Measurements from ENCODE around the gene PAIP2B.

- TF ChIP-seq EP300 (IDR thresholded peaks at IDR 0.05; ENCODE audit: low read length) (no peak), ZNF449 (CRISPR knock-in tag; IDR thresholded peaks at IDR 0.05) (no peak), RFX5 (IDR thresholded peaks at IDR 0.05; ENCODE audit: low read depth, low read length) (no peak), POLR2A (conservative IDR thresholded peaks at IDR 0.05) (no peak)
These were observed 18.1 kb downstream of the PAIP2B start for GRCh38 chr2:71208756-71209155.

Measured in K562 (cell line).